HepG2 (cell line): ENCODE data around the gene DYNC1LI1. TPM values are rescaled to one million over a fixed set of nuclear protein-coding genes. Genes with fewer than 3 reads are reported as not detected.
A peak's percentile ranks its signal among the peaks of the same experiment; 100 is the strongest.

Source experiments
- ATAC-seq: fragments of 200-7000 bp; cut with Tn5 transposase; 3 replicates; pipeline ENCODE4 v1.9.1; 2020; ENCODE audit warnings: mild to moderate bottlenecking, moderate library complexity
- BruUV-seq: library from RNA; stranded (reverse); fragments of 400-500 nt; replicated peaks from 2 replicates; lab custom pipeline; 2021; lab: Mats Ljungman, UMichigan
- CTCF ChIA-PET: fragments of 300-600 bp; formaldehyde crosslinking; extraction: SDS; loops from one replicate; lab custom pipeline; 2021; ENCODE audit warnings: low total read pairs, inconsistent platforms, low intra/inter-chr PET ratio; lab: Yijun Ruan, JAX
- POLR2A ChIA-PET: fragments of 350-600 bp; sonication (Branson Sonifier 250); formaldehyde crosslinking; loops from one replicate; lab custom pipeline; 2020; ENCODE audit warnings: antibody characterized with exemption, inconsistent platforms; lab: Yijun Ruan, JAX
- DNase-seq: peaks from one replicate; pipeline ENCODE4 v3.0.0-alpha.2; 2015; ENCODE audit warnings: low spot score
- FAIRE-seq: peaks from 3 replicates; lab custom pipeline; 2011; peaks lifted over from hg19 to GRCh38; lab: Jason Lieb, UNC
- H2AFZ ChIP-seq: one replicate; pipeline ENCODE4 v1.6.1; 2011; ENCODE audit warnings: low read length, inconsistent platforms
- H3K27ac ChIP-seq: fragments of 300-600 bp; 3 replicates; pipeline ENCODE4 v1.8.0; 2011; ENCODE audit warnings: mixed run types, mild to moderate bottlenecking, mixed read lengths, low read length, inconsistent platforms; ENCODE audit not compliant: insufficient read depth; ENCODE audit errors: extremely low read length
- H3K27me3 ChIP-seq, 2 experiments: fragments of 200-600 bp in 1 of 2; 2 replicates in 1 of 2; 3 replicates in 1 of 2; pipeline versions ENCODE4 v1.6.0 to v1.8.0; 2011; ENCODE audit warnings: low read length in 2 of 2, mild to moderate bottlenecking in 2 of 2, moderate library complexity in 2 of 2, inconsistent platforms in 1 of 2; ENCODE audit not compliant: insufficient read depth in 2 of 2, control insufficient read depth in 1 of 2
- H3K36me3 ChIP-seq, 2 experiments: fragments of 200-600 bp in 1 of 2; replicated peaks in 1 of 2; 2 replicates in 1 of 2; 3 replicates in 1 of 2; pipeline versions ENCODE4 v1.5.1 to v1.8.0; 2011; ENCODE audit warnings: low read length in 2 of 2, inconsistent platforms in 1 of 2; ENCODE audit not compliant: insufficient read depth in 2 of 2, control insufficient read depth in 1 of 2
- H3K4me1 ChIP-seq: 2 replicates; pipeline ENCODE4 v1.5.1; 2012; ENCODE audit warnings: low read length, inconsistent platforms; ENCODE audit not compliant: insufficient read depth
- H3K4me2 ChIP-seq: 2 replicates; pipeline ENCODE4 v1.6.0; 2011; ENCODE audit warnings: low read depth, low read length, inconsistent platforms
- H3K4me3 ChIP-seq, 3 experiments: fragments of 200-600 bp in 1 of 3; sonication (generic), shearing (Covaris generic) in 1 of 3; replicated peaks in 1 of 3; 2 replicates each; pipeline ENCODE4 v1.5.1; 2011 to 2016; ENCODE audit warnings: low read length in 3 of 3, inconsistent platforms in 2 of 3, low read depth in 2 of 3, mild to moderate bottlenecking in 2 of 3, control low read depth in 1 of 3, mixed read lengths in 1 of 3; ENCODE audit not compliant: insufficient read depth in 1 of 3
- H3K79me2 ChIP-seq: one replicate; pipeline ENCODE4 v1.6.1; 2011; ENCODE audit warnings: low read length, inconsistent platforms; ENCODE audit not compliant: insufficient read depth
- H3K9ac ChIP-seq: 2 replicates; pipeline ENCODE4 v1.6.0; 2011; ENCODE audit warnings: mild to moderate bottlenecking, low read depth, low read length, inconsistent platforms; ENCODE audit not compliant: insufficient read depth
- H3K9me3 ChIP-seq: 2 replicates; pipeline ENCODE4 v1.5.1; 2012; ENCODE audit warnings: mild to moderate bottlenecking, low read length
- H4K20me1 ChIP-seq: 2 replicates; pipeline ENCODE4 v1.6.0; 2011; ENCODE audit warnings: inconsistent platforms, mild to moderate bottlenecking, low read length, moderate library complexity; ENCODE audit not compliant: insufficient read depth
- ARHGAP35 ChIP-seq: sonication (generic); formaldehyde crosslinking; IDR thresholded peaks from 2 replicates; pipeline ENCODE4 v1.9.0; 2022; ENCODE audit warnings: mild to moderate bottlenecking, inconsistent platforms, moderate library complexity, missing genetic modification reagents, borderline replicate concordance
- CENPT ChIP-seq: sonication (generic); formaldehyde crosslinking; IDR thresholded peaks from 2 replicates; pipeline ENCODE4 v1.8.0; 2022; ENCODE audit warnings: low read depth, mild to moderate bottlenecking, moderate library complexity, missing genetic modification reagents
- ELF1 ChIP-seq: sonication (generic); formaldehyde crosslinking; IDR thresholded peaks from 2 replicates; pipeline ENCODE4 v1.4.0; 2020; ENCODE audit warnings: missing genetic modification reagents
- ZFP90 ChIP-seq: sonication (generic); formaldehyde crosslinking; IDR thresholded peaks from 2 replicates; pipeline ENCODE4 v1.8.0; 2022; ENCODE audit warnings: missing genetic modification reagents, mild to moderate bottlenecking, inconsistent platforms, borderline replicate concordance
- ZNF629 ChIP-seq: sonication (generic); formaldehyde crosslinking; conservative IDR thresholded peaks from 2 replicates; pipeline ENCODE4 v1.5.0; 2020; ENCODE audit warnings: missing genetic modification reagents
- WGBS: methylation state at CpG from one replicate; pipeline ENCODE4 v1.1.6; 2017; ENCODE audit warnings: low lambda C conversion rate; 5-methylcytosine and 5-hydroxymethylcytosine counted together
- in situ Hi-C: cut with HindIII; loops from 2 replicates; pipeline ENCODE4 v1.10.0; 2017; ENCODE audit warnings: low pct_unique_long_range_greater_than_20kb; ENCODE audit not compliant: extremely low pct_ligation_motif_present
- intact Hi-C: fragments of 100-400 bp; cut with micrococcal nuclease; formaldehyde crosslinking; loops from one replicate; pipeline ENCODE4 v1.10.0; 2022; ENCODE audit not compliant: unreplicated experiment
- polyA plus RNA-seq, 8 experiments: library from polyadenylated mRNA; depleted of rRNA in 3 of 8; stranded (reverse) in 7 of 8; unstranded in 1 of 8; fragments of >200 nt; fragmentation: Illumina TruSeq in 4 of 8; extraction: Trizol in 4 of 8; gene quantifications; 2 replicates each; pipeline versions ENCODE4 v1.2.1 to v1.2.3, GENCODE V29; 2011 to 2016; ENCODE audit warnings: low read depth in 4 of 8, missing spikeins in 1 of 8, mixed read lengths in 1 of 8; ENCODE audit not compliant: insufficient read depth in 1 of 8
- total RNA-seq, 5 experiments: library from RNA; depleted of rRNA; stranded (reverse); fragments of >200 nt; fragmentation: Illumina TruSeq; extraction: Trizol; gene quantifications; 2 replicates each; pipeline ENCODE4 v1.2.3, GENCODE V29; 2016; ENCODE audit warnings: low read depth in 1 of 5
- TF ChIP-seq, protein P1 (sequence below): sonication (generic); formaldehyde crosslinking; IDR thresholded peaks from 2 replicates; pipeline ENCODE4 v1.4.0; 2020; ENCODE audit warnings: missing genetic modification reagents

Gene DYNC1LI1
- total and polyA plus RNA-seq, 2 of the 13 experiments (the other 11 are each of a cell fraction or from before 2014, with no cell fraction given) = 13.4 to 37.1 TPM

- TF ChIP-seq, protein P1, sequence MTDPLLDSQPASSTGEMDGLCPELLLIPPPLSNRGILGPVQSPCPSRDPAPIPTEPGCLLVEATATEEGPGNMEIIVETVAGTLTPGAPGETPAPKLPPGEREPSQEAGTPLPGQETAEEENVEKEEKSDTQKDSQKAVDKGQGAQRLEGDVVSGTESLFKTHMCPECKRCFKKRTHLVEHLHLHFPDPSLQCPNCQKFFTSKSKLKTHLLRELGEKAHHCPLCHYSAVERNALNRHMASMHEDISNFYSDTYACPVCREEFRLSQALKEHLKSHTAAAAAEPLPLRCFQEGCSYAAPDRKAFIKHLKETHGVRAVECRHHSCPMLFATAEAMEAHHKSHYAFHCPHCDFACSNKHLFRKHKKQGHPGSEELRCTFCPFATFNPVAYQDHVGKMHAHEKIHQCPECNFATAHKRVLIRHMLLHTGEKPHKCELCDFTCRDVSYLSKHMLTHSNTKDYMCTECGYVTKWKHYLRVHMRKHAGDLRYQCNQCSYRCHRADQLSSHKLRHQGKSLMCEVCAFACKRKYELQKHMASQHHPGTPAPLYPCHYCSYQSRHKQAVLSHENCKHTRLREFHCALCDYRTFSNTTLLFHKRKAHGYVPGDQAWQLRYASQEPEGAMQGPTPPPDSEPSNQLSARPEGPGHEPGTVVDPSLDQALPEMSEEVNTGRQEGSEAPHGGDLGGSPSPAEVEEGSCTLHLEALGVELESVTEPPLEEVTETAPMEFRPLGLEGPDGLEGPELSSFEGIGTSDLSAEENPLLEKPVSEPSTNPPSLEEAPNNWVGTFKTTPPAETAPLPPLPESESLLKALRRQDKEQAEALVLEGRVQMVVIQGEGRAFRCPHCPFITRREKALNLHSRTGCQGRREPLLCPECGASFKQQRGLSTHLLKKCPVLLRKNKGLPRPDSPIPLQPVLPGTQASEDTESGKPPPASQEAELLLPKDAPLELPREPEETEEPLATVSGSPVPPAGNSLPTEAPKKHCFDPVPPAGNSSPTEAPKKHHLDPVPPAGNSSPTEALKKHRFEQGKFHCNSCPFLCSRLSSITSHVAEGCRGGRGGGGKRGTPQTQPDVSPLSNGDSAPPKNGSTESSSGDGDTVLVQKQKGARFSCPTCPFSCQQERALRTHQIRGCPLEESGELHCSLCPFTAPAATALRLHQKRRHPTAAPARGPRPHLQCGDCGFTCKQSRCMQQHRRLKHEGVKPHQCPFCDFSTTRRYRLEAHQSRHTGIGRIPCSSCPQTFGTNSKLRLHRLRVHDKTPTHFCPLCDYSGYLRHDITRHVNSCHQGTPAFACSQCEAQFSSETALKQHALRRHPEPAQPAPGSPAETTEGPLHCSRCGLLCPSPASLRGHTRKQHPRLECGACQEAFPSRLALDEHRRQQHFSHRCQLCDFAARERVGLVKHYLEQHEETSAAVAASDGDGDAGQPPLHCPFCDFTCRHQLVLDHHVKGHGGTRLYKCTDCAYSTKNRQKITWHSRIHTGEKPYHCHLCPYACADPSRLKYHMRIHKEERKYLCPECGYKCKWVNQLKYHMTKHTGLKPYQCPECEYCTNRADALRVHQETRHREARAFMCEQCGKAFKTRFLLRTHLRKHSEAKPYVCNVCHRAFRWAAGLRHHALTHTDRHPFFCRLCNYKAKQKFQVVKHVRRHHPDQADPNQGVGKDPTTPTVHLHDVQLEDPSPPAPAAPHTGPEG (CRISPR knock-in tag) = no peak
- TF ChIP-seq ARHGAP35 (CRISPR knock-in tag) (no peak), CENPT (CRISPR knock-in tag) (no peak), ELF1 (CRISPR knock-in tag) (no peak)
- TF ChIP-seq, all 625 proteins: peak for 69
Observed at GRCh38 chr3:32569540-32570420, 878 bp downstream of the DYNC1LI1 start (continued).

DNA sequence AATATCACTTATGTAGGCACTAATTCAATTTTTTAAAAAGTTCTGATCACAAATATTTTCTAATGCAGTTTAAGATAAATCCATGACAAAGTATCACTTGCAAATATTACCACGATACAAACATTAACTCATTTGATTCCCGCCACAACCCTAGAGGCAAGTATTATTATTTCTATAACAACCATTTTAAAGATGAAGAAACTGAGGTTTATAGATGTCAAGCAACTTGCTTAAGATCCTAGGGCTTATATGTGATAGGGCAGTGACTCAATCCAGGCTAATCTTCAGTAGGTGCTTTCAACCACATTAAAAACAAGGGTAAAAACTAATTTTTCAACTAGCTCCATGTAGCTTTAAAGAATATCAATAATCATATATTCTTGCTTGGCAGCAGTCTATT lies 1.7 kb downstream of the DYNC1LI1 start:
- H3K9ac ChIP-seq = no peak overlapping the region
- peaks cover 11% of the 10 kb centered on the region; the same call in 1 of the 2 replicates for H4K20me1 ChIP-seq
- BruUV-seq = no TSS peak
- FAIRE-seq (no peak), ATAC-seq (no peak)
- peak overlapping the region; percentile 79 for H3K4me2 ChIP-seq
- peaks cover 52% of the 10 kb centered on the region for H3K79me2 ChIP-seq
- ChIA-PET POLR2A (no interaction called here), CTCF (no interaction called here)
- peaks cover 45% of the 10 kb centered on the region for H3K4me1 ChIP-seq
- in situ Hi-C loops = no loop called here
- H3K4me3 ChIP-seq = peak overlapping the region; percentile 90 to 99 (median 97); a peak in 5 of 6 replicates
- no peak overlapping the region for H2AFZ ChIP-seq
- H3K9me3 ChIP-seq = no peaks in the 10 kb centered on the region
- TF ChIP-seq ZFP90 (CRISPR knock-in tag) (no peak), ZNF629 (CRISPR knock-in tag) (peak; percentile 42; the same call in 1 of the 2 replicates)
- TF ChIP-seq, all 625 proteins: peak for 1
- WGBS = 95% methylated on average over 2 of the region's 2 CpGs
- Histone ChIP-seq H3K27ac (no peak overlapping the region), H3K36me3 (peaks cover 4% of the 10 kb centered on the region in 2 experiments; a peak in 3 of 5 replicates), H3K27me3 (no peaks in the 10 kb centered on the region)
- intact Hi-C loops = loop anchor here (10.0 kb wide), 1 partner anchor 1076 kb away; no protein-coding TSS in a partner anchor
- DNase-seq = no peak
